Measurements from ENCODE around the gene PDZD2.

The PDZD2 gene

DNA sequence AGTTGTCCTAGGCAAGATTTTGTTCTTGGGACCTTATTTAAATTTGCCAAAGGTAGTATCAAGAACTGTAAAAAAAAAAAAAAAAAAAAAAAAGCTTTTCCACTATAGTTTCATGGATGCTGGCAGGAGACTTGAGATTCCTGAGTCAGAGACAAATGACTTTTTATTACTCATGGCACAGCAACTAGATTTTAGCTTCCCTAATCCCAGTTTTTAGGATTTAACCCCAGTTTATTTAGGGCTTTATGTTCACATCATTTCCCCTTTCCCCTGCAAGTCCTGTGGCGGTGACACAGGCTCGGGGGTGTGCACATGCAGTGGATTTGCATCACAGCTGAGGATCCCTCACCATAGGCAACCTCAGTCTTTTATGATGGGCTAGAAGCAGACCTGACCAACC lies 390.3 kb downstream of the PDZD2 start:
- Histone ChIP-seq H3K4me1 (ENCODE audit: control insufficient read depth in 1 of 2, insufficient read depth in 2 of 2, low read length in 2 of 2) (peaks cover 4 to 21% of the 10 kb centered on the region in 2 experiments), H2BK120ac (ENCODE audit: insufficient read depth, low read length, poor library complexity) (no peak overlapping the region), H3K18ac (ENCODE audit: low read length) (no peak overlapping the region), H2AFZ (ENCODE audit: insufficient read depth, low read length, poor library complexity) (no peak overlapping the region), H3K23ac (ENCODE audit: low read length) (no peak overlapping the region), H3K9me3 (ENCODE audit: insufficient read depth, low read depth, low read length) (no peaks in the 10 kb centered on the region), H2AK5ac (ENCODE audit: low read length) (no peak overlapping the region), H4K12ac (ENCODE audit: low read depth, low read length) (no peak overlapping the region), H2BK12ac (ENCODE audit: low read length) (no peak overlapping the region), H3K14ac (ENCODE audit: low read length) (no peak overlapping the region), H3K79me1 (ENCODE audit: low read length) (peaks cover 2% of the 10 kb centered on the region), H4K91ac (ENCODE audit: low read depth, low read length) (no peak overlapping the region), H3K36me3 (ENCODE audit: control insufficient read depth in 1 of 2, insufficient read depth in 2 of 2, low read length in 2 of 2) (no peaks in the 10 kb centered on the region), H4K8ac (ENCODE audit: low read depth, low read length) (no peak overlapping the region), H3K4ac (ENCODE audit: low read depth, low read length) (no peak overlapping the region), H3K27ac (ENCODE audit: low read depth, low read length) (no peak overlapping the region), H3K4me3 (ENCODE audit: low read depth, low read length) (no peak overlapping the region), H3K9ac (ENCODE audit: low read length) (no peak overlapping the region), H3K79me2 (ENCODE audit: control insufficient read depth, insufficient read depth, low read length, poor library complexity) (no peaks in the 10 kb centered on the region), H2BK5ac (ENCODE audit: low read depth, low read length, poor library complexity) (no peak overlapping the region), H3K27me3 (ENCODE audit: insufficient read depth, low read length) (no peaks in the 10 kb centered on the region), H3K4me2 (ENCODE audit: low read length) (no peak overlapping the region)
- DNase-seq = peak in 1 of 2 donors; percentile 29
- WGBS (ENCODE audit: extremely low coverage, insufficient coverage, insufficient read length) = no CpG with 5 or more reads among the region's 2 CpGs

DNA sequence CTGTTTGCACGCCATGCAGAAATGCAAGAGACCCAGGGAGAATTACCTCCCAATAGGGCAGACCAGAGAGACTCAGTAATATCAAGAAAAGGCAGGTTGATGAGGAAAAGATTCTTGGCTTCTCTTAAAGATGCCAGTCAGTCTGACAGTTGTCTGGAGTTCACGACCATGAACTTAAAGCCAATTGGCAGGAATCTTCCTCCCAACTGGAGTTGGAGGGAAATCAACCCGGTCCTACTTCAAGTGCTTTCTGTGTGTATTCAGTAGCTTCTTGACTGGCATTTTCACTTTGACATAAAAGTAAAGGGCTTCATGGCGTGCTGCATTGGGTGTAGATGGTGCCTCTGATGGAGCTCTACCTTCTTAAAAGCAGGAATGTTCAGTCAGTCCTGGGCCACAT lies 390.9 kb downstream of the PDZD2 start:
- Histone ChIP-seq H3K9me3 (ENCODE audit: insufficient read depth, low read depth, low read length) (no peaks in the 10 kb centered on the region), H3K36me3 (ENCODE audit: control insufficient read depth in 1 of 2, insufficient read depth in 2 of 2, low read length in 2 of 2) (no peaks in the 10 kb centered on the region), H4K8ac (ENCODE audit: low read depth, low read length) (no peak overlapping the region), H3K4me1 (ENCODE audit: control insufficient read depth in 1 of 2, insufficient read depth in 2 of 2, low read length in 2 of 2) (peaks cover 2 to 19% of the 10 kb centered on the region in 2 experiments), H4K91ac (ENCODE audit: low read depth, low read length) (no peak overlapping the region), H2AK5ac (ENCODE audit: low read length) (no peak overlapping the region), H3K79me2 (ENCODE audit: control insufficient read depth, insufficient read depth, low read length, poor library complexity) (no peaks in the 10 kb centered on the region), H3K79me1 (ENCODE audit: low read length) (peaks cover 2% of the 10 kb centered on the region), H3K14ac (ENCODE audit: low read length) (no peak overlapping the region), H3K27ac (ENCODE audit: low read depth, low read length) (no peak overlapping the region), H2BK120ac (ENCODE audit: insufficient read depth, low read length, poor library complexity) (no peak overlapping the region), H2BK12ac (ENCODE audit: low read length) (no peak overlapping the region), H3K9ac (ENCODE audit: low read length) (no peak overlapping the region), H2BK5ac (ENCODE audit: low read depth, low read length, poor library complexity) (no peak overlapping the region), H4K12ac (ENCODE audit: low read depth, low read length) (no peak overlapping the region), H2AFZ (ENCODE audit: insufficient read depth, low read length, poor library complexity) (no peak overlapping the region), H3K27me3 (ENCODE audit: insufficient read depth, low read length) (no peaks in the 10 kb centered on the region), H3K4ac (ENCODE audit: low read depth, low read length) (no peak overlapping the region), H3K18ac (ENCODE audit: low read length) (no peak overlapping the region), H3K4me2 (ENCODE audit: low read length) (no peak overlapping the region), H3K23ac (ENCODE audit: low read length) (no peak overlapping the region), H3K4me3 (ENCODE audit: low read depth, low read length) (no peak overlapping the region)
- no CpG with 5 or more reads among the region's 4 CpGs for WGBS (ENCODE audit: extremely low coverage, insufficient coverage, insufficient read length)
- DNase-seq = no peak

GRCh38 chr5:32030222-32030621 lies 391.3 kb downstream of the PDZD2 start:
- H3K23ac ChIP-seq (ENCODE audit: low read length) = no peak overlapping the region
- H4K91ac ChIP-seq (ENCODE audit: low read depth, low read length) = no peak overlapping the region
- H3K4ac ChIP-seq (ENCODE audit: low read depth, low read length) = no peak overlapping the region
- no peak overlapping the region for H2BK120ac ChIP-seq (ENCODE audit: insufficient read depth, low read length, poor library complexity)
- H2BK12ac ChIP-seq (ENCODE audit: low read length) = no peak overlapping the region
- no CpG with 5 or more reads among the region's 3 CpGs for whole genome bisulfite sequencing (ENCODE audit: extremely low coverage, insufficient coverage, insufficient read length)
- H2BK5ac ChIP-seq (ENCODE audit: low read depth, low read length, poor library complexity) = no peak overlapping the region
- H3K9ac ChIP-seq (ENCODE audit: low read length) = no peak overlapping the region
- H2AK5ac ChIP-seq (ENCODE audit: low read length) = no peak overlapping the region
- no peak overlapping the region for H3K4me2 ChIP-seq (ENCODE audit: low read length)
- no peak overlapping the region for H3K14ac ChIP-seq (ENCODE audit: low read length)
- DNase-seq = no peak
- no peak overlapping the region for H3K4me3 ChIP-seq (ENCODE audit: low read depth, low read length)
- no peak overlapping the region for H4K12ac ChIP-seq (ENCODE audit: low read depth, low read length)
- peaks cover 2 to 16% of the 10 kb centered on the region in 2 experiments for H3K4me1 ChIP-seq (ENCODE audit: control insufficient read depth in 1 of 2, insufficient read depth in 2 of 2, low read length in 2 of 2)
- H3K79me1 ChIP-seq (ENCODE audit: low read length) = peaks cover 2% of the 10 kb centered on the region
- H3K27ac ChIP-seq (ENCODE audit: low read depth, low read length) = no peak overlapping the region
- no peak overlapping the region for H2AFZ ChIP-seq (ENCODE audit: insufficient read depth, low read length, poor library complexity)
- H3K36me3 ChIP-seq (ENCODE audit: control insufficient read depth in 1 of 2, insufficient read depth in 2 of 2, low read length in 2 of 2) = no peaks in the 10 kb centered on the region
- H3K27me3 ChIP-seq (ENCODE audit: insufficient read depth, low read length) = no peaks in the 10 kb centered on the region
- H3K18ac ChIP-seq (ENCODE audit: low read length) = no peak overlapping the region
- no peaks in the 10 kb centered on the region for H3K9me3 ChIP-seq (ENCODE audit: insufficient read depth, low read depth, low read length)
- H4K8ac ChIP-seq (ENCODE audit: low read depth, low read length) = no peak overlapping the region
- H3K79me2 ChIP-seq (ENCODE audit: control insufficient read depth, insufficient read depth, low read length, poor library complexity) = no peaks in the 10 kb centered on the region

GRCh38 chr5:32030686-32031085 lies 391.8 kb downstream of the PDZD2 start:
- Histone ChIP-seq H3K9ac (ENCODE audit: low read length) (no peak overlapping the region), H2BK5ac (ENCODE audit: low read depth, low read length, poor library complexity) (no peak overlapping the region), H3K18ac (ENCODE audit: low read length) (no peak overlapping the region), H3K4me3 (ENCODE audit: low read depth, low read length) (no peak overlapping the region), H3K4ac (ENCODE audit: low read depth, low read length) (no peak overlapping the region), H3K27ac (ENCODE audit: low read depth, low read length) (no peak overlapping the region), H3K36me3 (ENCODE audit: control insufficient read depth in 1 of 2, insufficient read depth in 2 of 2, low read length in 2 of 2) (no peaks in the 10 kb centered on the region), H3K4me1 (ENCODE audit: control insufficient read depth in 1 of 2, insufficient read depth in 2 of 2, low read length in 2 of 2) (peaks cover 2 to 14% of the 10 kb centered on the region in 2 experiments), H3K23ac (ENCODE audit: low read length) (no peak overlapping the region), H2AFZ (ENCODE audit: insufficient read depth, low read length, poor library complexity) (no peak overlapping the region), H2BK120ac (ENCODE audit: insufficient read depth, low read length, poor library complexity) (no peak overlapping the region), H3K9me3 (ENCODE audit: insufficient read depth, low read depth, low read length) (no peaks in the 10 kb centered on the region), H4K8ac (ENCODE audit: low read depth, low read length) (no peak overlapping the region), H2AK5ac (ENCODE audit: low read length) (no peak overlapping the region), H3K4me2 (ENCODE audit: low read length) (no peak overlapping the region), H2BK12ac (ENCODE audit: low read length) (no peak overlapping the region), H3K79me1 (ENCODE audit: low read length) (peaks cover 2% of the 10 kb centered on the region), H3K79me2 (ENCODE audit: control insufficient read depth, insufficient read depth, low read length, poor library complexity) (no peaks in the 10 kb centered on the region), H3K14ac (ENCODE audit: low read length) (no peak overlapping the region), H4K12ac (ENCODE audit: low read depth, low read length) (no peak overlapping the region), H3K27me3 (ENCODE audit: insufficient read depth, low read length) (no peaks in the 10 kb centered on the region), H4K91ac (ENCODE audit: low read depth, low read length) (no peak overlapping the region)
- DNase-seq = peak; percentile 70 to 91
- no CpG with 5 or more reads among the region's 5 CpGs for WGBS (ENCODE audit: extremely low coverage, insufficient coverage, insufficient read length)
